HCT116 (cell line): ENCODE data around the gene TMTC1. TPM values are rescaled to one million over a fixed set of nuclear protein-coding genes. Genes with fewer than 3 reads are reported as not detected.

ENCODE experiments used
- ATAC-seq: fragments of 200-7000 bp; cut with Tn5 transposase; 2 replicates; pipeline ENCODE4 v1.9.1; 2020; ENCODE audit warnings: mild to moderate bottlenecking, moderate library complexity
- BruUV-seq: library from RNA; stranded (reverse); fragments of 400-500 nt; replicated peaks from 2 replicates; lab custom pipeline; 2021; lab: Mats Ljungman, UMichigan
- CTCF ChIA-PET: fragments of 300-600 bp; sonication (Branson Sonifier 250); formaldehyde crosslinking; loops from one replicate; lab custom pipeline; 2021; ENCODE audit warnings: antibody characterized with exemption; lab: Charles Lee
- POLR2A ChIA-PET: fragments of 300-600, 350-600 bp; sonication (Branson Sonifier 250); formaldehyde crosslinking; loops from one replicate; lab custom pipeline; 2021; ENCODE audit warnings: antibody characterized with exemption; lab: Charles Lee
- RAD21 ChIA-PET, 2 experiments: fragments of 300-600 bp; sonication (Branson Sonifier 250); formaldehyde crosslinking; loops; one replicate each; lab custom pipeline; 2023; ENCODE audit warnings: low total read pairs in 2 of 2; ENCODE audit not compliant: uncharacterized antibody in 2 of 2, unreplicated experiment in 2 of 2, low non-redundant PET in 1 of 2; lab: Charles Lee
- DNase-seq: peaks from one replicate; pipeline ENCODE4 v3.0.0-alpha.2; 2010; ENCODE audit warnings: low read depth, low spot score
- H2AFZ ChIP-seq: fragments of 200-600 bp; shearing (Covaris generic), sonication (generic); 2 replicates; pipeline ENCODE4 v1.6.1; 2017; ENCODE audit warnings: low read depth, mixed run types, mixed read lengths, antibody characterized with exemption, low read length; ENCODE audit not compliant: poor library complexity, severe bottlenecking
- H3K27ac ChIP-seq: 2 replicates; pipeline ENCODE4 v1.5.1; 2012; ENCODE audit warnings: low read depth, low read length
- H3K27me3 ChIP-seq: fragments of 200-600 bp; sonication (generic); 2 replicates; pipeline ENCODE4 v1.6.1; 2016; ENCODE audit warnings: mixed run types, low read length, mixed read lengths; ENCODE audit not compliant: insufficient read depth
- H3K36me3 ChIP-seq, 2 experiments: fragments of 200-500 bp in 1 of 2; fragments of 200-600 bp in 1 of 2; sonication (Bioruptor generic) in 1 of 2; sonication (generic) in 1 of 2; 2 replicates each; pipeline versions ENCODE4 v1.5.1 to v1.6.1; 2014 to 2016; ENCODE audit warnings: low read length in 2 of 2, inconsistent platforms in 1 of 2, mixed read lengths in 1 of 2, mixed run types in 1 of 2; ENCODE audit not compliant: insufficient read depth in 2 of 2, control insufficient read depth in 1 of 2
- H3K4me1 ChIP-seq, 2 experiments: fragments of 200-600 bp in 1 of 2; sonication (generic) in 1 of 2; 2 replicates each; pipeline versions ENCODE4 v1.5.1 to v1.6.1; 2012 to 2017; ENCODE audit warnings: low read length in 2 of 2, inconsistent platforms in 1 of 2, mild to moderate bottlenecking in 1 of 2, mixed read lengths in 1 of 2, mixed run types in 1 of 2, moderate library complexity in 1 of 2; ENCODE audit not compliant: insufficient read depth in 2 of 2, control insufficient read depth in 1 of 2
- H3K4me2 ChIP-seq: fragments of 200-600 bp; sonication (generic); 2 replicates; pipeline ENCODE4 v1.6.1; 2017; ENCODE audit warnings: mixed run types, low read length, mixed read lengths
- H3K4me3 ChIP-seq, 2 experiments: fragments of 200-600 bp in 1 of 2; sonication (generic) in 1 of 2; replicated peaks in 1 of 2; 2 replicates each; pipeline ENCODE4 v1.5.1; 2011 to 2016; ENCODE audit warnings: low read length in 2 of 2, control low read depth in 1 of 2, low read depth in 1 of 2, mild to moderate bottlenecking in 1 of 2, mixed read lengths in 1 of 2, mixed run types in 1 of 2
- H3K79me2 ChIP-seq: fragments of 200-600 bp; sonication (generic); 2 replicates; pipeline ENCODE4 v1.6.1; 2017; ENCODE audit warnings: mild to moderate bottlenecking, mixed run types, low read length, moderate library complexity, mixed read lengths; ENCODE audit not compliant: insufficient read depth
- H3K9ac ChIP-seq: fragments of 200-600 bp; sonication (generic); 2 replicates; pipeline ENCODE4 v1.6.1; 2016; ENCODE audit warnings: low read length, mixed read lengths
- H3K9me2 ChIP-seq: fragments of 200-600 bp; sonication (generic), shearing (Covaris generic); 2 replicates; pipeline ENCODE4 v1.6.1; 2017; ENCODE audit warnings: mixed run types, mild to moderate bottlenecking, moderate library complexity; ENCODE audit not compliant: insufficient read depth
- H3K9me3 ChIP-seq, 2 experiments: fragments of 200-500 bp in 1 of 2; fragments of 200-600 bp in 1 of 2; sonication (Bioruptor generic) in 1 of 2; sonication (generic) in 1 of 2; 2 replicates each; pipeline ENCODE4 v1.6.1; 2014 to 2017; ENCODE audit warnings: low read length in 2 of 2, mixed read lengths in 2 of 2, inconsistent platforms in 1 of 2, low read depth in 1 of 2, mild to moderate bottlenecking in 1 of 2, mixed run types in 1 of 2, moderate library complexity in 1 of 2; ENCODE audit not compliant: control insufficient read depth in 1 of 2, insufficient read depth in 1 of 2
- H4K20me1 ChIP-seq: fragments of 200-600 bp; sonication (generic), shearing (Covaris generic); 2 replicates; pipeline ENCODE4 v1.6.1; 2017; ENCODE audit warnings: mixed run types, mild to moderate bottlenecking, moderate library complexity; ENCODE audit not compliant: insufficient read depth
- CBX3 ChIP-seq: IDR thresholded peaks from 2 replicates; pipeline ENCODE4 v1.6.1; 2012; ENCODE audit warnings: low read depth
- CEBPB ChIP-seq: IDR thresholded peaks from 2 replicates; pipeline ENCODE4 v1.6.1; 2012; ENCODE audit warnings: low read depth
- CTCF ChIP-seq, 3 experiments: fragments of 200-600 bp in 1 of 3; sonication (generic) in 1 of 3; IDR thresholded peaks in 2 of 3; conservative IDR thresholded peaks in 1 of 3; 2 replicates each; pipeline ENCODE4 v1.5.1; 2012 to 2017; ENCODE audit warnings: low read depth in 2 of 3, low read length in 2 of 3, antibody characterized with exemption in 1 of 3, borderline replicate concordance in 1 of 3, control low read depth in 1 of 3, mild to moderate bottlenecking in 1 of 3, mixed read lengths in 1 of 3, mixed run types in 1 of 3, moderate library complexity in 1 of 3; ENCODE audit not compliant: insufficient read depth in 1 of 3
- EGR1 ChIP-seq: IDR thresholded peaks from 2 replicates; pipeline ENCODE4 v1.6.1; 2012; ENCODE audit warnings: low read depth
- ELF1 ChIP-seq: IDR thresholded peaks from 2 replicates; pipeline ENCODE4 v1.6.1; 2012; ENCODE audit warnings: low read depth, borderline replicate concordance
- EZH2 ChIP-seq: fragments of 200-600 bp; sonication (generic); IDR thresholded peaks from 2 replicates; pipeline ENCODE4 v1.6.1; 2017; ENCODE audit warnings: antibody characterized with exemption, mixed run types
- MAX ChIP-seq: IDR thresholded peaks from 2 replicates; pipeline ENCODE4 v1.6.1; 2012
- POLR2A ChIP-seq: IDR thresholded peaks from 2 replicates; pipeline ENCODE4 v1.7.0; 2011; ENCODE audit warnings: borderline replicate concordance; ENCODE audit not compliant: insufficient read depth, insufficient read length; ENCODE audit errors: extremely low read depth
- POLR2AphosphoS5 ChIP-seq: IDR thresholded peaks from 2 replicates; pipeline ENCODE4 v1.6.1; 2011; ENCODE audit warnings: mild to moderate bottlenecking, low read depth, low read length, moderate library complexity
- SIN3A ChIP-seq: IDR thresholded peaks from 2 replicates; pipeline ENCODE4 v1.6.1; 2012; ENCODE audit warnings: low read depth
- SRF ChIP-seq: IDR thresholded peaks from 2 replicates; pipeline ENCODE4 v1.6.1; 2012; ENCODE audit warnings: low read depth
- ZBTB33 ChIP-seq: IDR thresholded peaks from 2 replicates; pipeline ENCODE4 v1.6.1; 2011; ENCODE audit warnings: mild to moderate bottlenecking, low read length, moderate library complexity; ENCODE audit not compliant: insufficient replicate concordance; ENCODE audit errors: extremely low read depth
- ZFX ChIP-seq: fragments of 450-650 bp; IDR thresholded peaks from 2 replicates; pipeline ENCODE4 v1.6.1; 2017
- ZNF274 ChIP-seq: fragments of 200-500 bp; sonication (Bioruptor generic); IDR thresholded peaks from 2 replicates; pipeline ENCODE4 v1.6.1; 2014; ENCODE audit warnings: mild to moderate bottlenecking, low read depth, low read length, inconsistent platforms
- intact Hi-C: fragments of 100-400 bp; cut with micrococcal nuclease; formaldehyde crosslinking; loops from 2 replicates; pipeline ENCODE4 v1.10.0; 2022
- total RNA-seq: library from RNA; stranded (reverse); gene quantifications from one replicate; pipeline ENCODE4 v1.2.1, GENCODE V29; 2021; ENCODE audit not compliant: unreplicated experiment

The TMTC1 gene
- total RNA-seq, 1 experiment from 2014 or later = 2.0 TPM

- TF ChIP-seq ZBTB33 (no peak), ZFX (no peak), POLR2A (no peak), CTCF (IDR thresholded peaks at IDR 0.05 in 2 of 3, conservative IDR thresholded peaks at IDR 0.05 in 1 of 3; ENCODE audit: borderline replicate concordance in 1 of 3, insufficient read depth in 1 of 3, low read depth in 2 of 3, low read length in 2 of 3) (no peak), CEBPB (no peak), ZNF274 (no peak), SIN3A (no peak), CBX3 (no peak), EGR1 (no peak), POLR2AphosphoS5 (no peak), SRF (no peak), EZH2 (no peak)
Observed at GRCh38 chr12:29710104-29710503, 73.6 kb downstream of the TMTC1 start (continued).

- BruUV-seq = no TSS peak
- H3K36me3 ChIP-seq = no peaks in the 10 kb centered on the region
- POLR2A ChIA-PET = no interaction called here
Observed at GRCh38 chr12:29709496-29710040, 74.2 kb downstream of the TMTC1 start.

More at GRCh38 chr12:29709496-29710040, 74.2 kb downstream of the TMTC1 start:
- ChIA-PET CTCF (no interaction called here), RAD21 (no interaction called here)
- Histone ChIP-seq H3K9ac (no peak overlapping the region), H4K20me1 (no peaks in the 10 kb centered on the region), H2AFZ (no peak overlapping the region), H3K9me2 (no peaks in the 10 kb centered on the region), H3K4me3 (no peak overlapping the region), H3K27ac (no peak overlapping the region), H3K79me2 (no peaks in the 10 kb centered on the region), H3K9me3 (no peaks in the 10 kb centered on the region), H3K4me2 (no peak overlapping the region), H3K27me3 (no peaks in the 10 kb centered on the region), H3K4me1 (no peaks in the 10 kb centered on the region)
- TF ChIP-seq MAX (no peak), ELF1 (no peak), EGR1 (no peak), SRF (no peak), ZBTB33 (no peak)
- no peak for DNase-seq
- intact Hi-C loops = no loop called here
- no peak for ATAC-seq
